Activated CD4-positive, alpha-beta T cell treated with anti-CD3 and anti-CD28 coated beads for 24 hours (primary cell): ENCODE results near the gene RBP7.

Source experiments
- DNase-seq, 2 donors: peaks; one replicate each; pipeline ENCODE4 v3.0.0-alpha.2; 2020; ENCODE audit warnings: low read depth in 2 of 2

RBP7 gene

DNA sequence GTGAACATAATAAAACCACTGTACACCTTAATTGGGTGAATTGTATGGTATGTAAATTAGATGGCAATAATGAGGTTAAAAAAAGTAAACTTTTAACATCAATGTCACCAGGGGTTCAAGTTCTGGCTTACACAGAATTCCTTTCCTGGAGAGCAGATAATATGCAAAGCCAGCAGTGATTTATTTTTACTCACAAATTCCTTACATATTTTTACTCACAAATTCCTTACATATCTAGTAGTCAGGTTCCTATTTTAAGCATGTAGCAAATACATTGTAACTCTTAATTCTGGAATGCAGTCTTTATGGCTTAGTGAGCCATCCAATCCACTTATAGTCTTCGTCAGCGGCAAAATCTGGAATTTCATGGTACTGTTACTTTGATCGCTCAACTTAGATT, 34.4 kb downstream of the RBP7 start:
- DNase-seq, result no peak

DNA sequence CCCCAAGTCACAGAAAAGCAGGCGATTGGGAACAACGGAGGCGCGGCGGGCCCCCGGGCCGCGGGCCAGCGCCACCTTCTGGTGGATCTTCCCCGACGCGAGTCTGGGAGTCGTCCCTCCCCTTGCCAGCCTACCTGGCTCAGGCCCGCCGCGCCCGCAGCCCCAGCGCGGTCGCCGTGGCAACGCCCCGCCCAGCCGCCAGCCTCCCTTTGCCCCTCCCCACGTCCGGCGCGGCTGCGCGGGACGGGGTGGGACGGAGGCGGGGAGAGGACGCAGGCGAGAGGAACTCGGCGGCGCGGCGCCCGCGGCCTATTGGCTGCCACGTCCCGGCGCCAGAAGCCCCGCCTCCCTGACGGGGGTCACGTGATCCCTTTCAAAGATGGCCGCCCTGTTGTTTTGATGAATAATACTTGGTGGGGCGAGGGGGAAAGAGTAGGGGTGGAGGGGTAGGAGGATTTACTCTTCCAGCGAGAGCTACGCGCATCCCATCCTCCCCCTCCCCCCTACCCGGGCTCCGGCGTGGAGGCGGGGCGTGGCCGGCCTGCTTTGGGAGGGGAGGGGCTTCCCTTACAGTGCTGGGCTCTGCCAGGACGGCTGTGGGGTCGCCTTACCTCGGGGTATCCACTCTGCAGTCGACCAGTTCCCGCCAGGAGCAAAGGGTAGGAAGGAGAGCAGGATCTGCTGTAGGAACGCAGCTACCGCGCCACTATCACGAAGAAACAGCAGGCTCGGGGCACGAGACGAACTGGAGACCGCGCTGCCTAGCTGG, 35.7 kb downstream of the RBP7 start, which contains the start of gene UBE4B:
Gene UBE4B (plus strand): TSS at position 369 of the 769 bp plus-strand sequence. CDS start 713 bp downstream, outside the sequence.
- DNase-seq, result peak; percentile 96 to 98

DNA sequence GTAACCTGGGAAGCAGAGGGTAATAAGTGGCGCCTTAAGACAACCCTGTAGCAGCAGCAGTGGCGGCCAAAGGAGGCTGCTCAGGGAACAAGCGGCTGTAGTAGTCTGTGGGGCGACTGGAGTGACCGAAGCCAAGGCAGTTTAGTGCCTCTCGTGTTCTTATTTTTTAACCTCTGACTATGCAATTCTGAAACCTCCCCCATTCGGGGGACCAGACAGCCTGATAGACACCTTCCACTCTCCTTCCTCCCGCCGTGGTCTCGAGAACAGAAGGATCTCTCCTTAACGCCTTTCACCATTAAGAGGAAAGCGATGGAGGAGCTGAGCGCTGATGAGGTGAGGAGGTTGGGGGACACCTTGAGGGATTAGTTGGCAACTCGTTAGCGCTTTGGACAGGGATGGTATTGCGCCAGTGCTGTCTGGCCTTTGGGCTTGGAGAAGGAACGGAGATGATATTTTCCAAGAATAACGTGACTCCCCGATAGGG, 36.4 kb downstream of the RBP7 start:
- DNase-seq, result peak in 1 of 2 donors; percentile 5

DNA sequence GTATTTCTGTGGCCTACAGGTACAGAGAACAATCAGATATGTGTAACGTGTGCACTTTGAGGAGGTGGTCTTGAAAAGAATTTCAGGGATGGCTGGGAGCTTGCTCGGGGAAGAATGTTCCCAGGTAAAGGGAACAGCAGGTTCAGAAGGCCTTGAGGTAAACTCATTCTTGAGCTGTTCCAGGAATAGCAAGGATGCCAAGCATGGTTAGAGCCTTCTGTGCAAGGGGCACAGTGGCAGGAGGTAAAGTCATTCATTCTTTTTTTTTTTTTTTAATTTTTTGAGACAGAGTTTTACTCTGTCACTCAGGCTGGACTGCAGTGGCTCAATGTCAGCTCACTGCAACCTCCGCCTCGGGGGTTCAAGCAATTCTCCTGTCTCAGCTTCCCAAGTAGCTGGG, 45.7 kb downstream of the RBP7 start:
- DNase-seq, result no peak

DNA sequence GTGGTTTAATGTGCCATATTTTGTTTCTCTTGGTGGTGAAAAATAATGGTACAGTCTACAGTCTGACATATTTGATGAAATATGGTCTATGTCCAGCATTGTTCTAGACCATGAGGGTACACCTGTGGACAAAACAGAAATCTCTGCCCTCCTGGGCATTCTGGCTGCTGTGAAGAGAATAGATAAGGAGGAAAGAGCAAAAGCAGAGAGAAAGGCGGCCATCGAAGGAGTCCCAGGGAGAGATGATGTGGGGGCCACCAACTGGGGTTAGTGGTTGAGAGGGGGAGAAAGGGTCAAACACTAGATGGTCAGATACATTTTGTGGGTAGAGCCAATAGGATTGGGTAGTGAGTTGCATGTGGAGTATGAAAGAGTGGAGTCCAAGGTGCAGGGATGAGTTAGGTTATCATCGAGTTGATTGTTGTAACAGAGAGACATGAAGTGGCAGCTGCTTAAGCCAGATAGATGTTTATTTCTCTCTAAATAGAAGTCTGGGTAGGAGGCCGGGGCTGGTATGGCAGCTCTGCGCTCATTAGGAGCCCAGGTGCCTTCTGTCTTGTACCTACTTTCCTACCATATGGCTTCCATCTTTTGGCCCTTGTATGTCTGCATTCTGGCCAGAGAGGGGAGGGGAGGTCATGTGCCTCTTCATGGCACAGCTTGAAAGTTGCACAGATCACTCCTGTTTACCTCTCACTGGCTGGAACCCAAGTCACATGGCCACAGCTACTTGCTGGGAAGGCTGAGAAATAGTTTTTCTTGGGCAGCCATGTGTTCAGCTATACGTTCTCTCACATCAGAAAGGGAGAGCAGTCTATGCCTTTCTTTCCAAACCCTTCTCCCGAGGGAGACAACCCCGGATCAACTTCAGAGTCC, 48.7 kb downstream of the RBP7 start:
- no peak for DNase-seq

DNA sequence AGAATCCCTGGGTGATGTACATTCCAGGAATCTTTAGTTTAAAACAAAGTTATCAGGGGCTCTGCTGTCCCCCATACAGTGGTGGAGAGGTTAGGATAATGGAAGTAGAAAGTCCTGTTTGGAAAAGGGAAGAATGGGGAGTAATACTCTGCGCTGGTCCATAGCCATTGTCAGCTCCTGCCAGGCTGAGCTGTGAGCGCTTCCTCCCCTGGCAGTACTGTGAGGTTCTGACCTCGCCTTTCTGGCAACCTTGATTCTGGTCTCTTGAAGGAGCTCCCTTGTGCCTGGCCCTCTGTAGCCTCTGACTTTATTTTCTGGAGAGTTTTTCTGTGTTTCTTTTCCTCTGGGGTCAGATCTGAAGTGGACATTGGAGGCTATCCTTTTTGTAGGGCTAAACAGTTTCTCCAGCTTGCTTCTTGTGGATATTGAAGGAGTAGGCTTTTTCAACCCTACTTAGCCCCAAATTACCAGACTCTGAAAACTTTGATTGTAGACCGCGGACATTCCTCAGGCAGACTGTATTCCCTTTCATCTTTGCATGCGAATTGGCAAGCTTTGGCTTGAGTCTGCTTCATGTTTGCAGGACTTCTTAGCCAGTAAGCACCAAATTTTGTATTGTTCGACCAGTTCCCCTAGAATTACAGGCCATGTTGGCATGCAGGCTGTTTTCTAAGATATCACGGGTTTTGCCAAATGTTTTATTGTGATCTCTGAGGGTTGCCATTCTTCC, 49.5 kb downstream of the RBP7 start:
- no peak for DNase-seq

DNA sequence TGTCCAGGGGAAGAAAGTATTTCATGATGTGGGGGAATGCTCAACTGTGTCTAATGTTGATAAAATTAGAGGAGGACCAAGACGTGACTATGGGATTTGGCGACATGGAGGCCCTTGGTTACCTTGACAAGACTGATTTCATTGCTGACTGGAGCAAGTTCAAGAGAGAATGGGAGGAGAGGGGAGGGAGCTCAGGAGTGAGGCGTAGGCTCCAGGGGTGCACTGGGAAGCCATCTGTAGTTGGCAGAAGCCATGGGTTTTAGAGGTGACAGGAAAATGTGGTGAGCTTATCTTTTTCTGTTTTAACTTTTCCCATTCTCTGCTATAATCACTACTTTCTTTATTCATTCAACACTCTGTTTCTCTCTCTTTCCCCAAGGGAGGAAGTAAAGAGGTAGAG, 51.6 kb downstream of the RBP7 start:
- DNase-seq, result no peak

DNA sequence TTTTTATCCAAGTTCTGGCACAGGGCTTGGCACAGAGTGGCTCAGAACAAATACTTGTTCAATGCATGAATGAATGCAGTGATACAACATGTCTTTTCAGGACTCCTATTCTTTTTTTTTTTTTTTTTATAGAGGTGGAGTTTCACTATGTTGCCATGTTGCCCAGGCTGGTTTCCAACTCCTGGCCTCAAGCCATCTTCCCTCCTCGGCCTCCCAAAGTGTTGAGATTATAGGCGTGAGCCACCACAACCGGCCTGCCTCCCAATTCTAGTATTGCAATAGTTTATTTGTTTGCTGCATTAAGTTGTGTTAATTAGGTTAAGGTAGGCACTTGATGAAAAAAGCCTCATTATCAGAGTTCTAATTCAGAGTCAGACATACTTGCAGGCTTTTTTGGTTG, 53.6 kb downstream of the RBP7 start:
- no peak for DNase-seq

DNA sequence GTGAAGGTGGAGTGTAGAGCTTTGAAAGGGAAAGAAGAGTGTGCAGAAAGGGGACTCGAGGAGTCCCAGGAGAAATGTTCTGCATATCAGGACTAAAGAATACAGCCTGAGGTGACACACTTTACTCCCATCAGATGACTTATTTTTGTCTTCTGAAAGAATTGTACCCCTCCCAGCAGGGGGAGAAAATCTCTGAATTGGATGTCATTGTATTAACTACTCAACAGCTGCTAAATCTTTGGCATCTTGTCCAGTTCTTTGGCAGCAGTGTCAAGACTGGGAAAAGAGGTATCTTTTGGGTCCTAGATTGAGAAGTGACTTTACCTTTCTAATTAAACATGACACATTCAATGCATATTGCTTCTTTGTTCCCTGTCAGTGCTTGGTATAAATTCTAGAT, 54.6 kb downstream of the RBP7 start:
- DNase-seq, result no peak

DNA sequence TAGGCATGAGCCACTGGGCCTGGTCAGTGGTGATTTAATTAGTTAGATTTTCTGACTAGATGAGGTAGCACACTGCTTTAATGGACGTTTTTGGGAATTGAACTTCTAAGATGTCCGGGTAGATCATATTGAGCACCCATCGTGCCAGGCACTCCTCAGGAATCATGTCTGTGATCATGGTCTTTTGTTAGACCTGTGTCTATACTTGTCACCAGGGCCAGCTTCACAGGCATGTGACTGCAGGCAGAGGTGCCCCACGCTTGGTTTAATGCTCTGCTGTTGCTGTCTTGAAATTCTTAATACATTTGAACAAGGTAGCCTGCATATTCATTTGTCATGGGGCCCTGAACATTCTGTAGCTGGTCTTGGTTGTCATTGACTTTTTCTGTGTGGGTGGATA, 55.3 kb downstream of the RBP7 start:
- DNase-seq, result no peak

DNA sequence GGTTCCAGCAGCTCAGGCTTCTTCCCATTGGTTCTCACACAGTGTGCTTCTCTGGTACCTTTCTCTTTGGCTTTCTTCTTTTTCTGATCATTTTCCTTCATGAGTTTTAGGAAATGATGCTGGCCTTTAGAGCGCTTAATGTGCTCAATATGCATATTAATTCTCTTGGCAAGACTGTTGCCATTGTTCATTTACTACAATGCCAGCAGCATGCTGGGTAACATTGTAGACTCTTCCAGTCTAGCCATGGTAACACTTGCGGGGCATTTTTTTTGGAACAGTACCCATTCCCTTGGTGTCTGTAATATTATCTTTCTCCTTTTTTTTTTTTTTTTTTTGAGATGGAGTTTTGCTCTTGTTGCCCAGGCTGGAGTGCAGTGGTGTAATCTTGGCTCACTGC, 57.4 kb downstream of the RBP7 start:
- no peak for DNase-seq

DNA sequence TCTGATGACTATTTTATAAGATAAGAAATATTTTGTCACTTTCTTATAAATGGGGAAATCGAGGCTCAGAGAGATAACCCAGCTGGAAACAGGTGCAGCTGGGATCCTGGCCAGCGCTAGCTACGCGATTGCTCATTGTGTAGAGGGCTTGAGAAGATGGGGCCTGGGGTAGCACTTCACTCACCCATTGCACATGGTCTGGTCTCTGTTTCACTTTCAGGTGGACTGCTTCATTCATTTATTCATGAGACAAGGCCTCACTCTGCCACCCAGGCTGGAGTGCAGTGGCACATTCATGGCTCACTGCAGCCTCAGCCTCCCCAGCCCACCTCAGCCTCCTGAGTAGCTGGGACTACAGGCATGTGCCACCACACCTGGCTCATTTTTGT, 59.6 kb downstream of the RBP7 start:
- no peak for DNase-seq

DNA sequence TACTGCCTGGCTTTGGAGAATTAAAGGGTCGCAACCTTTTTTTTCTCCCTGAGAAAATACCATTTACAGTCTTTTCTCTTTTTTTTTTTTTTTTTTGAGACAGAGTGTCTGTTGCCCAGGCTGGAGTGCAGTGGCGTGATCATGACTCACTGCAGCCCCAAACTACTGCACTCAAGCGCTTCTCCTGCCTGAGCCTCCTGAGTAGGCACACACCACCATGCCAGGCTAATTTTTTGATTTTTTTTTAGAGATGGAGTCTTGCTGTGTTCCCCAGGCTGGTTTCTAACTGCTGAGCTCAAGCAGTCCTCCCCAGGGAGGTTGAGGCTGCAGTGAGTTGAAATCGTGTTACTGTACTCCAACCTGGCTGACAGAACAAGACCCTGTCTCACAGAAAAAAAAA, 60.3 kb downstream of the RBP7 start:
- DNase-seq, result no peak

DNA sequence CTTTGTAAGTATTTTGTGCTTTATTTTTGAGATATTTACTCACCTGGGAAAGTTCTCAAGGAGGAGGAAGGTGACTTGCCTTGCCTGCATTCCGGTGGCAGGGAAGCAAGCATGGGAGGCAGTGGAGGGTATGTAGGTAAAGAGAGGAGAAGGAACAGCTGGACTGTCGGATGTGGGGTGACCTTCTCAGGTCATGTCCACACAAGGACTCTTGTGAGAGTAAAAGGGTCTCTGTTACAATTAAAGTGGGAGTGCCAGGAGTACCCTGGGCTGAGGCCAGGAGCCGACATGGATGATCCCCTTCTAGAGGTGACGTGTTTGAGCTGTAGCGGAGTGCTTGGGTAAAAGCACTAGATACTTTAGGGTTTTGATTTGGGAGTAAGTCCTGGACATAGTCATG, 60.8 kb downstream of the RBP7 start:
- DNase-seq, result no peak

DNA sequence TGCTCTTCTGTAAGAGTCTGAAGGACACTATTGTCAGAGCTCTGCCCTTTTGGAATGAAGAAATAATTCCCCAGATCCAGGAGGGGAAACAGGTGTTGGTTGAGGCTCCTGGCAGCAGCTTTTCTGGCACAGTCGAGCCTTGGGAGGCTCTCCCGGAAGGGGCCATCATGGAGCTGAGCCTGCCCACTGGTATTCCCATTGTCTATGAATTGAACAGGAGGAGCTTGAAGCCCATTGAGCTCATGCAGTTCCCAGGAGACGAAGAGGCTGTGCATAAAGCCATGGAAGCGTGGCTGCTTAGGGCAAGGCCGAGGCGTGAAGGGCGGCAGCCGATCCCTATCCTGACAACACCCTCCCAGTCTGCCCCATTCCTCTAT, 62.3 kb downstream of the RBP7 start:
- no peak for DNase-seq

DNA sequence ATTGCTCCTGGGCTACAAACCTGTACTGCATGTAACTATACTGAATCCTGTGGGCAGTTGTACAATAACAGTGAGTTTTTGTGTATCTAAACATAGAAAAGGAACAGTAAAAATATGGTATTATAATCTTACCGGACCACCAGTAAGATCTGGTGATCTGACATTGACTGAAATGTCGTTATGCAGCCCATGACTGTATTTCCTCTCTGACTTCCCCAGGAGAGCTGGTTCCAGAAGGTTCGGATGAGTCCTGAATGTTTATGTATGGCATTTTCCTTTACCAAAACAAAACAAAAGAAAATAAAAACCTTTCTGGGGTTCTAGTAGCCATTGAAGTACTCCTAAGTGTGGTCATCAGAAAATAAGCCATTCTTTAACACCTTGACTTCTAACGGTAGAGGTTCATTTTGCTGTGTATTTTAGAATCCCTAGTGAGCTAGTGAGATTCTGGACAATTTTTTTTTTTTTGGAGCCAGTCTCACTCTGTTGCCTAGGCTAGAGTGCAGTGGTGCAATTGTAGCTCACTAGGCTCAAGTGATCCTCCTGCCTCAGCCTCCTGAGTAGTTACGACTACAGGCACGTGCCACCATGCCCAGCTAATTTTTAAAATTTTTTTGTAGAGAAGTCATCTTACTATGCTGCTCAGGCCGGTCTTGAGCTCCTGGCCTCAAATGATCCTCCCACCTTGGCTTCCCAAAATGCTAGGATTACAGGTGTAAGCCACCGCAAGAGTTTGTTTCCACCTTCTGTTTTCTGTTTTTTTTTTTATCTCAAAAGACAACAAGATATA, 63.5 kb downstream of the RBP7 start:
- DNase-seq, result no peak

DNA sequence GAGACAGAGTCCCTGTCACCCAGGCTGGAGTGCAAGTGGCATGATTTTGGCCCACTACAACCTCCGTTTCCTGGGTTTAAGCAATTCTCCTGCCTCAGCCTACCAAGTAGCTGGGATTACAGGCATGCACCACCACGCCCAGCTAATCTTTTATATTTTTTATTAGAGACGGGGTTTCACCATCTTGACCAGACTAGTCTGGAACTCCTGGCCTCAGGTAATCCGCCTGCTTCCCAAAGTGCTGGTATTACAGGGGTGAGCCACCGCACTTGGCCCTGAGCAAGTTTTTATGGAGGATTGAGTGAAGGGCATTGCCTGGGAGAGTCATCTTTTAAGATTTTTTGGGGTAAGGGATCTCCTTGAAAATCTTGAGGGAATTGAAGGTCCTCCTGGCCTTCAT, 64.2 kb downstream of the RBP7 start:
- DNase-seq, result no peak

DNA sequence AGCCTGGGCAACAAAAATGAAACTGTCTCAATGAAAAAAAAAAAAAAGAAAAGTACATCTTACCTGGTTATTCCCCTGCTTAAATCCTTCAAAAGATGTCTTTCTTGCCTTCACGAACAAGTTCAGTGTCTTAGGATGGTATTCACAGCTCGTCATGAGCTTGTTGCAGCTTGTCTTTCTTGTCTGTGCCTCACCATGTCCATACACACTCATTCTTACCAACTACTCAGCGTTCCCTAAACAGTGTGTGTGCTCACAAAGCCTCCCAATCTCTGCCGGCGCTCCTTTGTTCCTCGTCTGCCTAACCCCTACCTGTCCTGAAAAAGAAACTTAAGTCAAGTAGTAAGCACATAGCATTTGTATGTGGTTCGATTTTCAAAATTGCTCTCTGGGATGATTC, 66.8 kb downstream of the RBP7 start:
- DNase-seq, result no peak

DNA sequence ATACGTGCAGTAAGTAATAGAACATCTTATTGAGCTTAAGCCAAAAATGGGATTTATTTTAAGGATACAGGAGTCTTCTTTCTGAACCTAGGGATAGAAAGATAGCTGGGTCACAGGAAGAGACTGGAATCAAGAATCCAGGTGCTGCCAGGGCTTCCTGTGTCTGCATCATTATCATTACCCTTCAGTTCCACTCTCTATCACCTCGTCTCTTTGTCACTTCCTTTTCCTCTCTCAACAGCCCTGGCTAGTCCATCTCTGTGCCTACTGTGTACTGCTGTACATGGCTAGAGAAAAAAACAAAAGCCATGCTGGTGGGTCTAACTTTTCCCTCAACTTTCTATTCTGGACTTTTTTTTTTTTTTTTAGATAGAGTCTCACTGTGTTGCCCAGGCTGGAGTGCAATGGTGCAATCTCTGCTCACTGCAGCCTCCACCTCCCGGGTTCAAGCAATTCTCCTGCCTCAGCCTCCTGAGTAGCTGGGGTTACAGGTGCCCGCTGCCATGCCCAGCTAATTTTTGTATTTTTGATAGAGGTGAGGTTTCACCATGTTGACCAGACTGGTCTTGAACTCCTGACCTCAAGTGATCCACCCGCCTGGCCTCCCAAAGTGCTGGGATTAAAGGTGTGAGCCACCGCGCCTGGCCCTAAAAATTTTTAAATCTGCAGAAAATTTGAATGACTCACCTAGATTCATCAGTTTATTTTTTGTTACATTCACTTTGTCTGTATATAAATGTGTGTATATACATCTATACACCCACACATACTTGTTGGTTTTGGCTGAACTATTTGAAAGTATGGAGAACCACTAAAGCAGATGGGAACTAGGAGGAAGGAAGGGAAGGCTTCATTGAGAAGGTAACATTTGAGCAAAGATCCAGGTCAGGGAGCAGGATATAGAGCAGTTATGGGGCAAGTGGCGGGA, 67.7 kb downstream of the RBP7 start:
- no peak for DNase-seq

DNA sequence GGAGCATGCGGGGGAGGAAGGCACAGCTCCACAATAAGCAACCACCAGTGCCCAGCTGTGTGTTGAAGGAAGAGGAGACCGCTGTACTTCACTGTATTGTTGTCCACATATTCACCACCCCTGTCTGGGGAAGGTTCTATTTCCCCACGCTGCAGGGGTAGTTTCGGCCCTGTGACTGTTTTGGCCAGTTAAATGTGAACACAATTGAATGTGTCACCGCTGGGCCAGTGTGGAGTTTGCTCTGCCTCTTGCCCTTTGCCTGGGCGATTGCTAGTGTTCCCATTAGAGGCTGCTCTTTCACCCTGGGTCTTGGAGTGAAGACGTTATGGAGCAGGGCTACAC, 68.3 kb downstream of the RBP7 start:
- no peak for DNase-seq
